Adrenal gland (tissue), 19 donors: ENCODE data around the gene BPI. TPM values are rescaled to one million over a fixed set of nuclear protein-coding genes. Genes with fewer than 3 reads are reported as not detected.
"Not testable (repeated sequence)": the region's sequence is repeated elsewhere in the genome, so short reads cannot be mapped to it uniquely, and the experiment has no call there.

Source experiments
- DNase-seq, 7 donors: peaks; one replicate each; pipeline ENCODE4 v3.0.0-alpha.2; 2019 to 2020
- H3K27ac ChIP-seq, 5 donors: fragments of 200-600 bp; sonication (generic) in 4 of 5; 1 replicate in 3 of 5; 2 replicates in 2 of 5; pipeline versions ENCODE4 v1.5.1 to v1.8.0; 2016 to 2020; ENCODE audit warnings: mild to moderate bottlenecking in 1 of 5
- H3K27me3 ChIP-seq: fragments of 200-600 bp; 2 replicates; pipeline ENCODE4 v1.8.0; 2021
- H3K36me3 ChIP-seq, 2 donors: fragments of 200-600 bp; replicated peaks in 1 of 2; 1 replicate in 1 of 2; 2 replicates in 1 of 2; pipeline versions ENCODE4 v1.5.1 to v1.8.0; 2018 to 2022
- H3K4me1 ChIP-seq, 2 donors: fragments of 200-600 bp; replicated peaks in 1 of 2; 1 replicate in 1 of 2; 2 replicates in 1 of 2; pipeline versions ENCODE4 v1.5.1 to v1.8.0; 2018 to 2021
- H3K4me3 ChIP-seq, 4 donors: fragments of 200-600 bp; sonication (generic) in 3 of 4; one replicate each; pipeline ENCODE4 v1.5.1; 2016 to 2018
- H3K9me3 ChIP-seq, 3 donors: fragments of 200-600 bp; sonication (generic) in 1 of 3; replicated peaks in 1 of 3; 1 replicate in 2 of 3; 2 replicates in 1 of 3; pipeline versions ENCODE4 v1.5.1 to v1.8.0; 2016 to 2021
- POLR2A ChIP-seq, 2 donors: fragments of 450-650 bp; IDR thresholded peaks; one replicate each; pipeline ENCODE4 v1.6.1; 2017; ENCODE audit warnings: antibody characterized with exemption in 2 of 2, mild to moderate bottlenecking in 2 of 2, moderate library complexity in 1 of 2
- WGBS, 4 donors: extraction: QIAGEN DNeasy Blood & Tissue Kit in 2 of 4; methylation state at CpG; one replicate each; pipeline versions ENCODE4 v1.1.5 to v1.1.7; 2013 to 2017; 5-methylcytosine and 5-hydroxymethylcytosine counted together
- intact Hi-C, 2 donors: fragments of 100-400 bp; cut with DNase I; formaldehyde crosslinking; loops; one replicate each; pipeline versions ENCODE4 v1.14.1 to v1.15.0; 2022 to 2023
- long read RNA-seq, 10 donors: library from polyadenylated mRNA in 3 of 10; unstranded in 2 of 10; stranded (forward) in 1 of 10; transcript quantifications; one replicate each; pipeline ENCODE4 v2.0.0 and lab custom pipeline, GENCODE V29; 2021 to 2026
- polyA plus RNA-seq, 3 donors: library from polyadenylated mRNA; stranded (reverse); fragments of 200-250 nt in 2 of 3; fragments of 350-450 nt in 1 of 3; fragmentation: Illumina TruSeq in 1 of 3; extraction: RNeasy Lipid Tissue Mini Kit (QIAGEN cat#74804) in 1 of 3; gene quantifications; one replicate each; pipeline ENCODE4 v1.2.3, GENCODE V29; 2013 to 2014
- total RNA-seq, 9 donors: library from RNA; depleted of rRNA in 4 of 9; stranded (reverse); fragments of >200 nt in 4 of 9; fragments of 120-200 nt in 1 of 9; fragmentation: NEBNext Ultra II Directional in 1 of 9; extraction: Animal tissue kit (Norgen Biotek cat#: 25700) in 1 of 9; gene quantifications; one replicate each; pipeline versions ENCODE4 v1.1.0 to v1.2.4, GENCODE V29; 2013 to 2023
- TF ChIP-seq, protein P1 (sequence below), 6 experiments: fragments of 450-650 bp in 4 of 6; fragments of 200-600 bp in 2 of 6; sonication (generic) in 1 of 6; IDR thresholded peaks; 1 replicate in 5 of 6; 2 replicates in 1 of 6; pipeline versions ENCODE4 v1.5.1 to v1.8.0; 2016 to 2021; ENCODE audit warnings: antibody characterized with exemption in 6 of 6, mild to moderate bottlenecking in 2 of 6, moderate library complexity in 1 of 6
- donor health status: healthy with polysubstance abuse.
- donor health status: Bipolar disorder and iron deficiency.
- donor health status: DM: yes; HTN: yes; CAD: no.
- donor health status: DM: no; HTN: no; CAD: no.
- donor health status: DM: no; HTN: no; CAD: no.
- donor health status: DM: yes; HTN: yes; CAD: no.

BPI gene
- under 1 TPM in 7 of 9 donors, not detected in 2; 0.15 to 0.74 (median 0.29) TPM for total RNA-seq
- polyA plus RNA-seq: under 1 TPM; 0.13 to 0.18 (median 0.16) TPM
- long read RNA-seq, donor 1: 0 reads
- long read RNA-seq, donor 2: 0 reads
- long read RNA-seq, donor 3: 0 reads
- long read RNA-seq, donor 4: 0 reads
- long read RNA-seq, donor 5: 0 reads
- long read RNA-seq, donor 6, partial matches to known transcripts: 0 of 1 reads
- long read RNA-seq, donor 6, other reads (novel, unspliced or antisense): 1 of 1 reads
- long read RNA-seq, donor 7: 0 reads
- long read RNA-seq, donor 8, partial matches to known transcripts: 0 of 2 reads
- long read RNA-seq, donor 8, other reads (novel, unspliced or antisense): 0 of 2 reads
- long read RNA-seq, donor 9: 0 reads
- long read RNA-seq, donor 10: 0 reads

DNA sequence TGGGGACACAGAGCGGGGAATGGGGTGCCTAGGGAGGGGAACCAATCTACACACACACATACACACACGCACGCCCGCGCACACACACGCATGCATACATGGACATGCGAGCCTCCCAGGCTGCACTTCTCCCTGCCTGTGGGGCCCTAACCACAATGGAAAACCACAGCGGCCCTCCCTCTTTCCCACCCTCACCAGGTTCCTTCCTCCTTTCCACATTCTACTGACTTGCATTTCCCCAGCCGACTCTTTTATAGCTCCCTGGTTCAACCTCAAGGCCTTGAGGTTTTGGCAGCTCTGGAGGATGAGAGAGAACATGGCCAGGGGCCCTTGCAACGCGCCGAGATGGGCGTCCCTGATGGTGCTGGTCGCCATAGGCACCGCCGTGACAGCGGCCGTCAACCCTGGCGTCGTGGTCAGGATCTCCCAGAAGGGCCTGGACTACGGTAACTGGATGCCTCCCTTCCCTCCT, at the start of gene BPI:
TSS of gene BPI (plus strand) at position 249 of the 472 bp plus-strand sequence. CDS start at position 317, 68 bp downstream.
- no peak within 1 kb of the TSS for H3K4me3 ChIP-seq
- H3K27ac ChIP-seq: no peak within 1 kb of the TSS
- intact Hi-C loops: no loop called here
- WGBS, 4 donors: 59 to 68% (median 66%) methylated on average over 20 to 21 of the region's 21 CpGs
- peak in 6 of 7 donors; percentile 18 to 55 (median 32) for DNase-seq
- no peaks in the 10 kb centered on the region for H3K4me1 ChIP-seq
- no peaks in the 10 kb centered on the region for H3K36me3 ChIP-seq
- H3K27me3 ChIP-seq: peaks cover 13% of the 10 kb centered on the region
- no peaks in the 10 kb centered on the region for H3K9me3 ChIP-seq
- TF ChIP-seq, protein P1, sequence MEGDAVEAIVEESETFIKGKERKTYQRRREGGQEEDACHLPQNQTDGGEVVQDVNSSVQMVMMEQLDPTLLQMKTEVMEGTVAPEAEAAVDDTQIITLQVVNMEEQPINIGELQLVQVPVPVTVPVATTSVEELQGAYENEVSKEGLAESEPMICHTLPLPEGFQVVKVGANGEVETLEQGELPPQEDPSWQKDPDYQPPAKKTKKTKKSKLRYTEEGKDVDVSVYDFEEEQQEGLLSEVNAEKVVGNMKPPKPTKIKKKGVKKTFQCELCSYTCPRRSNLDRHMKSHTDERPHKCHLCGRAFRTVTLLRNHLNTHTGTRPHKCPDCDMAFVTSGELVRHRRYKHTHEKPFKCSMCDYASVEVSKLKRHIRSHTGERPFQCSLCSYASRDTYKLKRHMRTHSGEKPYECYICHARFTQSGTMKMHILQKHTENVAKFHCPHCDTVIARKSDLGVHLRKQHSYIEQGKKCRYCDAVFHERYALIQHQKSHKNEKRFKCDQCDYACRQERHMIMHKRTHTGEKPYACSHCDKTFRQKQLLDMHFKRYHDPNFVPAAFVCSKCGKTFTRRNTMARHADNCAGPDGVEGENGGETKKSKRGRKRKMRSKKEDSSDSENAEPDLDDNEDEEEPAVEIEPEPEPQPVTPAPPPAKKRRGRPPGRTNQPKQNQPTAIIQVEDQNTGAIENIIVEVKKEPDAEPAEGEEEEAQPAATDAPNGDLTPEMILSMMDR (IDR thresholded peaks at IDR 0.05): no peak
- TF ChIP-seq POLR2A (IDR thresholded peaks at IDR 0.05): no peak

DNA sequence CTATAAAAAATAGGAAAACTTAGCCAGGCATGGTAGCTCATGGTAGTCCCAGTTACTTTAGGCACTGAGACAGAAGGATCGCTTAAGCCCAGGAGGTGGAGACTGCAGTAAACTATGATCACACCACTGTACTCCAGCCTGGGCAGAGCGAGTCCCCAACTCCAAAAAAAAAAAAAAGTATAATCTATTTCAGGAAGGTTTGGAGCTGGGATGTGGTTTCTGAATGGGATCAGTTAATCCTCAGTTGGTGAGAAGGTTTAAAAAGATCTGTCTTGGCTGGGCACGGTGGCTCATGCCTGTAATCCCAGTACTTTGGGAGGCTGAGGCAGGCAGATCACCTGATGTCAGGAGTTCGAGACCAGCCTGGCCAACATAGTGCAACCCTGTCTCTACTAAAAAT, 49.3 kb upstream of the BPI start:
- H3K9me3 ChIP-seq, intact Hi-C loops, H3K27me3 ChIP-seq, H3K36me3 ChIP-seq, H3K4me3 ChIP-seq, H3K4me1 ChIP-seq, DNase-seq: not testable (repeated sequence)
- WGBS, 4 donors: 86 to 94% (median 89%) methylated on average over 4 of the region's 4 CpGs
- peak overlapping the region in 1 of 5 donors; percentile 41 for H3K27ac ChIP-seq

DNA sequence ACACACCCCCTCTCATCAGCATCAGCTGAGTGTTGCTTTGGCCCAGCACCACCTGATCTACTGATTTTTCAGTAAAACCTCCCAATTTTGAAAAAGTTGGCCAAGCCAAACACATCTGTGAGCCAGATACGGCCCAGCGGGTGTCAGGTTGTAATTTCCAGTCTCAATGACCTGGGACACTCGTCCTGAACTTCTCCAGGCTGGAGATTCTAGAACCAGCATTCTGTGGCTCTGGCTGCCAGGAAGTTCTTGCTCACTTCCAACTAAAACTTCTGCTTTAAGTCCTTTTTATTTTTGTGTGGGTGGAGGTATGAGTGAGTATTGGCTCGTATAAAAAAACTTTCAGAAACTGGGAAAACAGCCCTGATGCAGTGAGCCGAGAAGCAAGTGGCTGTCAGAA, 48.6 kb upstream of the BPI start:
- H3K9me3 ChIP-seq: no peaks in the 10 kb centered on the region
- no peaks in the 10 kb centered on the region for H3K36me3 ChIP-seq
- DNase-seq: no peak
- intact Hi-C loops: no loop called here
- peaks cover 3% of the 10 kb centered on the region for H3K27me3 ChIP-seq
- TF ChIP-seq, protein P1 (IDR thresholded peaks at IDR 0.05): no peak
- no peak overlapping the region for H3K4me3 ChIP-seq
- 63 to 75% (median 64%) methylated on average over 5 of the region's 5 CpGs for WGBS, 4 donors
- H3K4me1 ChIP-seq: no peaks in the 10 kb centered on the region
- H3K27ac ChIP-seq: peak overlapping the region in 2 of 5 donors; percentile 41 to 55

DNA sequence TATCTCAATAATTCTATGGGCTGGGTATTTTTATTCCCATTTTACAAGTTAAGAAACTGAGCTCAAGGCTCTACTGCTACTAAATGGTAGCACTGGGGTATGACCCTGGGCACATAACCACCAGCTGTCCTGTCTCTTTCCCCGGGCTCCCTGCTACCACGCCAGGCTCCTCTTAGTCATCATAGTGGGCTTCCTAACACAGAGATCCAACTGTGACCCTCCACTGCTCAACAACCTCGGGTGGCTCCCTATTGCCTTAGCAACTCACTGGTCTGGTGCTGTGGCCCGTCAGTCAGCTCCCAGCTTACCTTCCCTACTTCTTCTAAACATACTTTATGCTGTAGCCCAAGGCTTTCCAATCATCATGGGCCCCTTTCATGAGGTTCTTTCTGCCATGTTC, 47.9 kb upstream of the BPI start:
- Histone ChIP-seq H3K4me1 (no peaks in the 10 kb centered on the region), H3K9me3 (no peaks in the 10 kb centered on the region), H3K4me3 (no peak overlapping the region), H3K36me3 (no peaks in the 10 kb centered on the region), H3K27me3 (peaks cover 9% of the 10 kb centered on the region), H3K27ac (peak overlapping the region in 2 of 5 donors; percentile 10 to 41)
- 77 to 85% (median 84%) methylated on average over 4 of the region's 4 CpGs for WGBS, 4 donors
- no peak for TF ChIP-seq POLR2A (IDR thresholded peaks at IDR 0.05)
- TF ChIP-seq, protein P1 (IDR thresholded peaks at IDR 0.05): no peak
- no peak for DNase-seq
- intact Hi-C loops: no loop called here

DNA sequence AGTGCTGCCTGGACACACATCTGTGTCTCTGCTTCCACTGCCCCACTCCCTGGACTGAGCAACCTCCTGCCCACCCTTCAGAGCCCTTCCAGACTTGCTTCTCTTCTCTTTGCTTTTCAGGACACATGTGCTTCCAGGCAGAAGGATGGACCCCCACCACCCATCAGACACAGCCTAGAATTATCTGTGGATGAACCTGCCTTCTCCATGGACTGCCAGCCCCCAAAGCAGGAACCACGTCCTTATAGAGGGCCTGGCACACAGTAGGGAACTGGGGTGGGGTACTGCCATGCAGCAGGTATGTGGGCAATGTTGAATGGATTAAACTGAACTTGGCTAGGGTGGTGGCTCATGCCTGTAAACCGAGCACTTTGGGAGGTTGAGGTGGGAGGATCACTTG, 47.0 kb upstream of the BPI start:
- Histone ChIP-seq H3K27me3 (peaks cover 12% of the 10 kb centered on the region), H3K4me3 (no peak overlapping the region), H3K9me3 (no peaks in the 10 kb centered on the region), H3K4me1 (no peaks in the 10 kb centered on the region), H3K27ac (no peak overlapping the region), H3K36me3 (no peaks in the 10 kb centered on the region)
- 72 to 92% (median 83%) methylated on average over 2 of the region's 2 CpGs for WGBS, 4 donors
- intact Hi-C loops: no loop called here
- DNase-seq: no peak
- TF ChIP-seq, protein P1 (IDR thresholded peaks at IDR 0.05): no peak
- TF ChIP-seq POLR2A (IDR thresholded peaks at IDR 0.05): no peak
